Hypothalamus (tissue), 51 donors: ENCODE measurements around the gene RHBG.

Experiments used
- DNase-seq, 51 donors: peaks; one replicate each; lab custom pipeline; 2025; lab: John Stamatoyannopoulos, UW

RHBG gene

DNA sequence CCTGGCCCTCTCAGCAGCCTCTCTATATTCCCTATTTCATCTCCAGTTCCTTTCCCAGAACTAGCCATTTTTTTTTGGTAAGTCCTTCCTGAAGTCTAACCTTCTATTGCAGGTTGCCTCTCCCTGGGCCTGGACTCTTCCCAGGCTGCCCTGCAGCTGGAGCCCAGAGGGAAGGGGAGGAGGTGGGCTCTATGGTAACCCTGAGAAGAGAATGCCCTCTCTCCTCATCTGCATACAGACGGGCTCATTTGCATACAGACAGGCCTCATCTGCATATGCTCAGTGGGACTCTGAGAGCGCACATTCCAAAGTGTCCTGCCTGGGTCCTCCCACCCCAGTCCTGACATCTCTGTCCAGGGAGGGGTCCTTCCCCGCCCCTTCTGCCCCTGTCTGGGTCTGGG lies 32.7 kb downstream of the RHBG start:
- DNase-seq: peak in 16 of 51 donors; percentile 29 to 80 (median 60)

DNA sequence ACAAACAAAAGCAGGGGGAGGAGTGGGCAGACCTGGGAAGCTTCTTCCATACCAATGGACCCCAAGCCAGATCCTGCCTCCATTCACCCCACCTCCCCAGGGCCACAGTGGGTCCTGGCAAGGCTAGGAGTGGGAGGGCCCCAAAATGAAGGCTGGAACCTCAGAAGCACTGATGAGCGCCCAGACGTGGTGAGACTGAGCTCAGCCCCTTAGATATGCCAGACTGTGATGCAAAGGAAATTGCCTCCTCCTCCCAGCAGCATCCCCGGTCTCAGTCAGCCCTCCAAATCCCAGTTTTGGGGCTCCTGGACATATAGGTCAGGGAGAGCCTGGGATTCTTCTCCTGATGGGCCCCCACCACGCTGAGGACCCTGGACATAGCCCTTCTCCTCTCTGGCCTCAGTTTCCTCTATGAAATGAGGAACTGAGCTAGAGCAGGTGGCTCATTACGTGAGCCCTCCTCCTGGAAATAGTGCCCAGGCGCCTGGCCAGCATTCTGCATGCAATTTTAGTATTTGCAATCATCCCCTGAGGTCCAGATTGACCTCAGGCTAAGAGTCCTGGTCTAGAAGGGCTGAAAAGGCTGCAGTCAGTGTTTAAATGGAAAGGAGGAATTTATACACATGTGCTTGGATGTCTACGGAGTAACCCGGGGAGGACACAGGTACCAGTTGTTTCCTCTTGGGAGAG lies 33.5 kb downstream of the RHBG start:
- peak in 6 of 51 donors; percentile 34 to 73 (median 53) for DNase-seq

DNA sequence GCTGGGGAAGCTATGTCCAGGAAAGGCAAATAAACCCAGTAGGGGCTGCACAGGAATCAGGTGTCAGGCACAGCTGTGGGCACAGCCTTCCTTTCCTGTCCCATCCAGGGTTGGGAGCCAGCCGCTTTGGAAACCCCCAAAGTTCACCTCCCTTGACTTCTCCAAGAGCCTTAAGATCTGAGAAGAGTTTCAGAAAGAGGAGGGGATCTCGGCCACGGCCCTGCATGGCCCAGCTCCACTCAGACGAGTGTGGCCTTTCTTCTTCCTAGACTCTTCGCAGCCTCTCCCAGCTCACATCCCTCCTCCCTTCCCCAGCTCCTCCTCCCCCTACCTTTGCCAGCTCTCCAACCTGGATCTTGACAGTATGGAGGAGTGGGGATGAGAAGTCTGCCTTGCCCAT lies 36.7 kb downstream of the RHBG start:
- no peak for DNase-seq

DNA sequence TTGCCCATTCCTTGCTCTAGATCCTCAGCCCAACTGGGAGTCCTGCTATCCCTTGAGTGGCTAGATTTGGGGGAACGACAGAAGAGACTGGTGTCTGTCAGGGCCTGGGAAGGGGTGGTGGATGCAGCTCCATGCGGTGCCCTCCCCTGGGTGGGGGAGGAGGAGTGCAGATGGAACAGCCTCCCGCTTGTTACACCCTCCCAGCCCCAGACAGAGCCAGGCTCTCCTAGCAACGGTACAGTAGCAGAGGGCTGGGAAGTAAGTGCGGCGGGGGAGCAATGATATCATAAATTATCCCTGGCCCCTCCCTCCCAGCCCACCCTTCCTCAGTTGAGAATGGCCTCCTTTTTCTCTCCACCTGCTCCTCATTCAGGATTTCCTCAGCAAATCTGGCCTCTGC lies 37.2 kb downstream of the RHBG start:
- peak in 18 of 51 donors; percentile 22 to 67 (median 46) for DNase-seq

DNA sequence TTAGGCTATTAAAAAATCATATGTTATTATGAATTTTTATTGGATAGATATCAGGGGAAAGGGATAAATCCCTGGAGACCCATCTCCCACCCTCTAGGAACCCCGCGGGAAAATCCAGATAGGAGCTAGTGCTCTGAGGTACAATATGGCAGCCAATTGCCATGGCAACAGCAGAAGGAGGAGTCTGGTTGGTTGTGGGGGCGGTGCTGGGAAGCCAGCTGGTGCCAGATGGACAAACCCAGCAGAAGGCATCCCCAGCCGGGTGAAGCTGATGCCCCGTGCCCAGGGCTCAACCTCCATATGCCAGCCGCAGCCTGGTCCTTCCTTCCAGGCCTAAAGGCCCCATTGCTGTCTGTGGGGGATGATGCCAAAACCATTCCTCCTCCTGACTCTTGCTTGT lies 38.3 kb downstream of the RHBG start:
- peak in 40 of 51 donors; percentile 20 to 85 (median 68) for DNase-seq

DNA sequence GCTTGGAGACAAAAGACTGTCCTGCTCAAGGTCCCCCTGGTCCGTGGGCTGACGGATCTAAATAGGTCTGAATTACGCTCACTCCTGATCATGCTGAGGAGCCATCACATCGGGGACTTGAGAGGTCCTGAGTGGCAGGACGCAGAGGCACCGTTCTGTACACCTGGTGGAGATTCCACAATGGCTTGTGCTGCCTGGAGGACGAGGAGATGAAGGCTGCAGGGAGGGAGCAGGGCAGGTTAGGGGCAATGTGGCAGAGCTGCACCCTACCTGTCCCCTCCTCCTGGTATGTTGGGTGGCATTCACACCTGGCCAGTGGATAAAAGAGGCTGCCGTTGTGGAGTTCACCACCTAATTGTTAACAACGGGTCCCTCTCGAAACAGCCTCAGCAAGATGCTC lies 38.7 kb downstream of the RHBG start:
- no peak for DNase-seq

DNA sequence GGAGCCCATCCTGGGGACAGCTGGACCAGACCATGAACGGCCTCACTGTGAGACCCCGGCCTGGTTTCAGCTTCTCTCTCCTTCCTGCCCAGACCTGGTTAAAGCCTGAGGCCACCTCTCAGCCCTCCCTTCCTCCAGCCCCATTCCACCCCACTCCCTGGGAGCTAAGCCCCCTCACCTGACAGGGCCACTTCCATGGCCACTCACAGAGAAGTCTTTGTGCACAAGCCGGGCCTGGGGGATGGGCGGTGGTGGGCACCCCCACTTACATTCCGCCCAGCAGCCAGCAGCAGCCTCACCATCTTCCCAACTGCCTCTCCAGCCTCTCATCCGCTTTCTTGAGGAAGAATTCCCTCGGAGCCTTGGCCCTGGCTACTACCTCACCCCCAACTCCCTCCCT lies 40.4 kb downstream of the RHBG start:
- peak in 9 of 51 donors; percentile 34 to 46 (median 45) for DNase-seq

DNA sequence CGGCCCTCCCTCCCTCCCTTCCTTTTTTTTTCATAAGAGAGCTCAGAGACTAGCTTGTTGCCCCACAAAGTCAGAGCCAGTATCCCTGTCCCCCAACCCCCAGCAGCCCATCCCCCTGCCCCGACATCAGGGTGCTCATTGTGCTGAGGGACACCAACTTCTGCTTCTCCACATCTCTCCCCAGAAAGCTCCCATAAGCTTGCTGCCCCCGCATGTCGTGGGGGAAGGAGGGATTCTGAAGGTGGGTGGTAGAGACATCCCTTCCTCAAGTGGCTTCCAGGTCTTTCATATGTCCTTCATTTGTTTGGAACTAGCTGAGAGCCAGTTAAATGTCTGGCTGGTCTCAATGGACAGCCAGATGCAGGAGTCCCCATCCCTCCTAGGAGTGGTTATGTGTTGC lies 41.2 kb downstream of the RHBG start:
- peak in 1 of 51 donors; percentile 32 for DNase-seq

DNA sequence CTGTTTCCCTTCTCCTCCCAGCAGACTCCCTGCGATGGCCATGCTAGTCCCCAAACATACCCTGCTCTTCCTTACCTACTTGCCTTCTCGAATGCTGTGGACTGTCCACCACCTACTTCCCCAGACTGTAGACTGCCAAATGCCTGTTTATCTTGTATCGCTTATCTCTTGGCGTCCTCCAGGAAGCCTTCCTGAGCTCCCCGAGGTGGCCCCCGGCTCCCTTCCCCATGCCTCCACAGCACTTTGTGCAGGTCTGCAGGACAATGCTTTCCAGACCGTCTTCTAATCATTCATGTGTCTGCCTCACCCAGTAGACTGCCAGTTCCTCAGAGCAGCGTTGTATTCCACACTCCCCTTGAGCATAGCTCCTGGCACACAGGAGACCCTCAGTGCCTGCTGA lies 41.7 kb downstream of the RHBG start:
- DNase-seq: peak in 1 of 51 donors; percentile 39

DNA sequence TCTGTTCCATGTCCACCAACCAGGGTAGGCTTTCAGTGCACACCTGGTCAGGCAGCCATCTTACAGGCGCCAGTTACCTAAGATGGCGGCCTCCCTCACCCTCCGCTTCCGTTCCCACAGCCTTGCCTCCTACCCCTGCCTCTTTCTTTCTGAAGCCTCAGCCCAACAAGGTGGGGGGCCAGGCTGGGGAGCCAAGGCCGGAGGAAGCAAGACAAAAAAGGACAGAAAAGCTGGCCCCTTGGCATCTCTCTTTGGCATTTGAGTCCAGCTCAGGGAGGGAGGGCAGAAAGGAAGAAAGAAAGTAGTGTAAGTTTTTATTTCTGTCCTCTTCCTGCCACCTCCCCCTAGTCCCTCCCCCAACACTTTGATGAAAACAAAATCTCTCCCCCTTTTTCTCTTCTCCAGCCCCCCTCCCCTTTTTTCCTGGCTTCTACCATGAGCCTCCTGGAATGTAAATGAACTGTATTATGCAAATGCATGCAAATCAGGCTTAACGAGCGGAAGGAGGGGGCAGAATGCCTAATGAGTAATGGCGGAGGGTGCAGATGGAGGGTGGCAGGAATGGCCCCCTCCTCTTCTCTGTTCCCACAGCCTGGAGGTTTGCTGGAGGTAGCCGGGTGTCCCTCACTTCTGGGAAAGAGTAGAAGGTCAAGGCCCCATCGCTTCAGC lies 43.8 kb downstream of the RHBG start:
- peak in 34 of 51 donors; percentile 38 to 92 (median 76) for DNase-seq

DNA sequence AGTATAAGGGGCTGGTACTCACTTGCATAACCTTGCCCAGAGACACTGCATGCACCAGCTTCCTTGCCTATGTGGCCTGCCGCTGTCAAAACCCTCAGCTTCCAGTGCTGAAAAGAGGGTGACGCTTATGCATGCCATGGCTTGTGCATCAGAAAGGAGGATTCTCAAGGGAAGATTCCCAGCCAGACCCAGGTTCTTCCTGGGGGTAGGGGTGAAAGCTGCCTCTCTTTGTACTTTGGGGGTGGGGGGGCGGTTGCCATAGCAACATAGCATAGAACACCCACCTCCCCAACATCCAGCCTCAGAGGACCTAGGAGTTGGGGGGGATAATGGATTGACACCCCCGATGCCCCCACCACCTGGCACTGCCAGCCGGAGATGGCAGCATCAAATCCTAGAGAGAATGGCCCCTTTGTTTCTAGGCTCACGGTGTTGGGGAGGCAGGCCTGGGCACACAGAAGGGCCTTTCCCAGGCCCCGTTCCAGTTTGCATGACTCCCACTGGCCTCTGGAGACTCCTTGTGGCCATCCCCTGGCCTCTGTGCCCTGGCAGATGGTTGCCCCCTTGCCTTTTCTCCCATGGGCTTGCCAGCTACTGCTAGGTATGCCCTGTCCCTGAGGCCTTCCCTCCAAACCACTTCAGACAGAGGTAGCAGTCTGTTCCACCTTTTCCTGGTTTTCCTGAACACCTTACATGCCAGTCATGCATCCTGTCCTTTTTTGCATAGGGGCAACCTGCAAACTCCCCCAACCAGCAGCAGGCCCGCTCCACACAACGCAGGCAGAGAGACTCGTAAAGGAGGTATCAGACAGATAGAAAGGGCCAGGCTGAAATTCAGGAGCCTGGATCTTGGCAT lies 44.6 kb downstream of the RHBG start:
- peak in 47 of 51 donors; percentile 41 to 96 (median 85) for DNase-seq

DNA sequence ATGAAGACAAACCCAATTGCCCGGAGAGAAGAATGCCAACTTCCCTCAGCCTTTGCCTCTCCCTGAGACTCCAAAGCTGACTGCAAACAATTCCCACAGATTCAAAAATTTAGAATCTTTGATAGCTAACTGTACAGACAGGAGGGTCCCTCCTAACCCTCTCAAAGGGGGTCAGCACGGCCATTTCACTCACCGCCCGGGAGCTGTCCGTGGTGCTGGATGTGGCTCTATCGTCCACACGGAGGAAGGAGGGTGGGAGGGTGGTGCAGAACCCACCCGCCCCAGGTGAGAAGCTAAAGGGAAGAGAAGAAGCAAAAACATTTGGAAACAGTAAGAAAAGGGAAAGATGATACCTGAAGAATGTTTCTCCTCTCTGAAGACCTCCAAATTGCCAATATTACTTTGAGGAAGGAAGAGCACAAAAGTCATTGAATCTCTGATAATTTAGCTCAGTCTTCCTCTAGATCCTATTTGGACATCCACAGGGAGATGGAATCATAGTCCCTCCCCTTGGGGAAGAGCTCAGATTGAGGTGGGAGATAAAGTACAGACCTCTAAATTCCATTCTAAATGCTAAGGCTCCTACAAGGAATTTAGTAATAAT lies 45.6 kb downstream of the RHBG start:
- peak in 9 of 51 donors; percentile 24 to 57 (median 32) for DNase-seq

DNA sequence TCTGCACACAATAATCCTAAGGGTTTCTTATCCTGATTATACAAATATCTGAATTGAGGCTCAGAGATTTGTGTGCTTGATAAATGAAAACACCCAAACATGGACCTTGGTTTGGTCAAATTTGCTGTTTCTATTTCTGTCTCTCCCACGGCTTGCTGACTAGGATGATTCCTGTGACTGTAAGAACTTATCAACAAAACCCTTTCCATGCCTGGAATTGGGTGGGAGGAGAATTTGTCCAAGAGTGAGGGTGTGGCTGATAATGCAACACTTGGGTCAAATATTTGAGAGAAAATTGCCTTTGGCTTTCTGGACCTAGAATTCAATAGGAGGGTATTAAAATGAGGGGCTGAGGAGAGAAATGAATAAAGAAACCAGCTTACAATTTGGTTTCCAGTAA lies 48.0 kb downstream of the RHBG start:
- no peak for DNase-seq

DNA sequence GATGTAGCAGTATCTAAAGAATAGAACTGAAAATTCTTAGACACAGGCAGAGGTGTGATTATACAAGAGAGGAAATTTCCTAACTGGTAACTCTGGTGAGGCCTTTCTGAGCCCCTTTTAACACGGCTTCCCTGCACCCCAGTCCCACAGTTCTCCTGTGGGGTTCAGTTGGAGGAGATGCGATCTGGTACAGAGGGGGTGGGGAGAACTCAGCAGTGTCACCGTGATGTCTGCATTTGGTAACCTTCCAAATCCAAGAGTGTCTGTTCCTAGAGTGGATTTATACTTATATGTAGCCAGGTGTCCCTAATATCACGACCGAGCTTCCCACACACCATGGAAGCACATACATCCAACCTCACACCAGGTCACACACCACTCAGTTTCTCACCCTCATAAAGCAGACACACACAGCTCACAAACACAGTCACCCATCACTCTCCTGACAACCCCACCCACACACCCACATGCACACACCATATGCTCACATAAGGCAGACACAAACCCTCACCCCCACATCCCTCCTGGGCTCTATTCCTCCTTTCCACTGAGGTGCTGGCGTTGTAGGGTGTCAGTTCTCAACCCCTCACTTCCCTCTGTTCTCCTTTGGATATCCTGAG lies 48.5 kb downstream of the RHBG start:
- DNase-seq: peak in 1 of 51 donors; percentile 49

DNA sequence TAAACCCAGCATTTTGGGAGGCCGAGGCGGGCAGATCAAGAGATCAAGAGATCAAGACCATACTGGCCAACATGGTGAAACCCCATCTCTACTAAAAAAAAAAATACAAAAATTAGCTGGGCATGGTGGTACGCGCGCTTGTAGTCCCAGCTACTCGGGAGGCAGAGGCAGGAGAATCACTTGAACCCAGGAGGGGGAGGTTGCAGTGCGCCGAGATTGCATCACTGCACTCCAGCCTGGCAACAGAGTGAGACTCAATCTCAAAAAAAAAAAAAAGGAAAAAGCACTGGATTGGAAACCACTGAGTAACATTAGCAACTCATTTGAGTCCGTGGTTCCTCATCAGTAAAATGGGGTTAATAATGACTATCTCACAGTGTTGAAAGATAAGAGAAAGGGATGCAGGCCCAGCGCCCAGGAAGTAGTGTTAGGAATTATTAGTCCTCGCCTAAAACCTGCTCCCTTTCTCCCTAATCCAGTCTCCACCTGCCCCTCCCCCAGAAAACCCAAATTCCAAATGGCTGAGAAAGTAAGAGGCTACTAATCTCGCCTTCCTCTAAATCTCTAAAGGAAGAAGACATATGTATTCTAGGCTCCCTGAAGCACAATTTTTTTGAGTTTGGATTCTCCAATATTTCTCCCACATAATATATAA lies 49.5 kb downstream of the RHBG start:
- peak in 1 of 51 donors; percentile 31 for DNase-seq

DNA sequence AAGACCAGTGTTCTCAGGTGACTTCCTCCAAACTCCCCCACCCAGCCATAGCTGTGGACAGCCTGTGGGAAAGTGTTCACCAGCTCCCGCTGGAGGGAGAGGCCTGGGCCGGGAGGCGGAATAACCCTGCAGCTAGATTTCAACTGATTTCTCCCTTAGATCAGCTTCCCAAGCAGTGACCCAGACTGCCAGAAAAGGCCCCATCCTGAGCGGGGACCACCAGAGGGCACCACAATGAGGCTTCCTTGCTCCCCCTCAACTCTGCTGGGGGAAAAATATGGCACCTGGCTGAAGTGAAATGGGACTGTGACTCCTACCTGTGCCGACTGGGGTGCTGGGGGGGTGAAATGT lies 50.8 kb downstream of the RHBG start:
- peak in 2 of 51 donors; percentile 30 to 42 for DNase-seq

DNA sequence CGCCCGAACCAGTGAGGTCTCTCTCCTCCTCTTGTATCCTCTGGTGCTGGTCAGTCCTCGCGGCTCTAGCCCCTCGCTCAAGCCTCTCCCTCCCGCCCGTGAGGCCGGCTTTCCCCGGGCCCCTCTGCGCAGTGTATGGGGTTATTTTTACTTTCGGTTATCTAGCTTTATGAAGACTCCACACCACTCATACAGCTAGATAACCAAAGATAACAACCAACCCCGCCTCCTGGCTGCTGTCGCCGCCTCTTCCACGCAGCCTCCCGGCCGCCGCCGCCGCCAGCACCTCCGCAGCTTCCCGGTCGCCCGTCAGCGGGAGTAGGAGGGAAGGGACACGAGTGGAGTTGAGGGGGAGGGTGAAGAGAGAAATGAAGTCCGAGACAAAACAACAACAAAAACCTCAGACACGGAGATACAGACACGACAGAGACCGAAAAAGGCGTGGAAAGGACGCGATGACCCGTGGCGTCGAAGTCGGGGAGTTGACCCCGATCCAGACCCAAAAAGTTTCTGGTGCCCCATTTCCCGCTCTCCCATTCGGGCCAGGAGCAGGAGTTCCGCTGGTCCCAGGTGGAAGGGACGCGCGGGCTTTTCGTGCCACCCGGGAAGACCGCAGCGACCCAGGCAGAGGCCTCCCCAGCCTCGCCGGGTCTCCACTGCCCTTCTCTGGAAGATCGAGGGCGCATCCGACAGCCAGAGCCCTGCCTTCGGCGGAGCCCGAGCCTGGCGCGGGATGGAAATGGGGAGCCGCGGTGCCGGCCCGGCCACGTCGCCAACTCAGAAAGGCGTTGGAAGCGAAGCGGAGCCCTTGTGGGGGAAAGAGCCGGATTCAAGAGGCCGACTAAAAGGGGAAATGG lies 51.4 kb downstream of the RHBG start:
- no peak for DNase-seq

DNA sequence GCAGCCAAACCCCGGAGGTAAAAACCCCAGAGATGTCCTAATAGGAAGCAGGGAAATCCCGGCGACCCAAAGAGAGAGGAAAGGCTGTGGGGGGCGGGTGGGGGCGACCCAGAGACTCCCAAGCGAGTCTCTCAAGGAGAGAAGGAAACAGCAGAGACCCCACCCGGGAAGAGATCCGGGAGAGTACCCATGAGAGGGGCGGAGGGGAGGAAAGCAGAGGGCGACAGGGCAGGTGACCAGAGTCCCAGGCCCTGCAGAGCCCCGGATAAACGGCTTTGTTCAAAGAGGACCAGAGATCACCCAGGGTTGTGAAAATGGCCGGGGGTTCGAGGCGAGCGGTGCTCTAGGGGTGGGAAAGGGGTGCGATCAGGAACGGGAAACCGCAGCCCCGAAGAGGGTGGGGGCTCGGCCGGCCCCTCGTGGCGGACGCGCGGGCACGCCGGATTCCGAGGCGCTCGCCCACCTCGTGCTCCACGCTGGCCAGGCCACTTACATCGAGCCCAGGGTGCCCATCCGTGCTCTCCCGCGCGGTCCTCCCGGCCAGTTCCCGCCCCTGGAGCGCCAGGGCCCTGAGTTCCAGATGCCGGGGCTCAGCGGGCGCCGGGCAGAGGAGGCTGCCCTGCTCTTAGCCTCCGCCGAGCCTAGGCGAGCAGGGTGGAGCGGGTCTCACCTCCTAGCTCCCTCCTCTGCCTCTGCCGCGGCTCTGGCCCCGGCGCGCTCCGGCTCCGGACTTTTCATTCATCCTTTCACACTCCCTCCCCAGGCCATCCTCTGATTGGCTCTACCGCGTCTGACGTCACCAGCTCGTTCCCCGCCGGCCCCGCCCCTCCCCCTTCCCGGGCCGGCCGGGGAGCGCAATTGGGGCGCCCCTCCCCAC lies 52.3 kb downstream of the RHBG start:
- peak in 49 of 51 donors; percentile 41 to 93 (median 82) for DNase-seq
